B cell (primary cell): ENCODE results near the gene BAZ2A.

Experiments used
- CTCF ChIP-seq: fragments of 200-600 bp; IDR thresholded peaks from one replicate; pipeline ENCODE4 v1.8.0; 2022; ENCODE audit warnings: antibody characterized with exemption, mild to moderate bottlenecking
- EZH2 ChIP-seq: IDR thresholded peaks from 2 replicates; pipeline ENCODE4 v1.6.1; 2012; ENCODE audit warnings: borderline replicate concordance, low read depth, mild to moderate bottlenecking, moderate library complexity, low read length; ENCODE audit not compliant: insufficient read depth, poor library complexity, severe bottlenecking

- TF ChIP-seq CTCF, result no peak
- TF ChIP-seq EZH2, result no peak
Measured at GRCh38 chr12:56628671-56629458, 1.3 kb downstream of the BAZ2A start.
